Stimulated activated CD4-positive, alpha-beta T cell treated with anti-CD3 and anti-CD28 coated beads, Interleukin-4, amount 100 ng/mL, for 24 hours (primary cell): Measurements from ENCODE around the gene GAL3ST2.
"Not testable (repeated sequence)": the region's sequence is repeated elsewhere in the genome, so short reads cannot be mapped to it uniquely, and the experiment has no call there.

ENCODE experiments used
- DNase-seq: peaks from one replicate; pipeline ENCODE4 v3.0.0-alpha.2; 2020

The GAL3ST2 gene

DNA sequence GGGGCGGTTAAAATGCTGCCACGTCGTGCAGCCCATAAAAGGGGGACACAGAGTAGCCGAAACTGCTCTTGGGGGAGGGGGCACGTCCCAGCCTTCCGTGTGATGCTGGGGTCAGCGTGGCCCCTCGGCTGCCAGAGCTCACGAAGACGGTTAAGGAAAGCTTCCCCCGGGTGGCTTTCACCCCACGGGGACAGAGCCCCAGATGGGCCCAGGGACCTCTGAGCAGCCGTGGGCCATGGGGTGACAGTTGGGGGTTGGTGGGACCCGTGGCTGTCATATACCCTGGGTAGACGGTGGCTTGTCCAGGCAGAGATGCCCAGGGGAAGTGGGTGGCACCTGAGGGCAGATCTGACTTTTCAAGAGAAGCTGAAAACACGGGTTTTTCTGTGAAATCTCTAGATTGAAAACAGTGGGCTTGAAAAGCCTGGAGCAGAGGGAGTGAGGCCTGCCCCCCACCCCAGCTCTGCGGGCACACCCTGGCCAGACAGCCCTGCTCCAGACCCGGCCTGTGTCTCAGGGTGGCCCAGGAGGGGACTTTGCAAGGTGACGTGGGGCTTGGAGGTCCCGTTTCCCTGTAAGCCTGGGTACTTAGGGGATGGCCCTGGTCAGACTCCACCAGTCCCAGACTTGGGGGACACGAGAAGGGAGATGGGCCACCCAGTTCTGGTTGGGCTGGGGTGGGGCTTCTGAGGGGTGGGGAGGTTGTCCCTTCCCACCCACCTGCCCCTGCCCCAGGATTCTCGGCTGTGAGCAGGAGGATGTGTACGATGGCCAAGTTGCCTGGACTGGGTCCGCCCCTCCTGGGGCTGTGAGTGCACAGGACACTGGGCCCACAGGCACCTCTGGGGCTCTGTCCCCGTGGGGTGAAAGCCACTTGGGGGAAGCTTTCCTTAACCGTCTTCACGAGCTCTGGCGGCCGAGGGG is 33.0 kb downstream of the GAL3ST2 start:
- no peak for DNase-seq

DNA sequence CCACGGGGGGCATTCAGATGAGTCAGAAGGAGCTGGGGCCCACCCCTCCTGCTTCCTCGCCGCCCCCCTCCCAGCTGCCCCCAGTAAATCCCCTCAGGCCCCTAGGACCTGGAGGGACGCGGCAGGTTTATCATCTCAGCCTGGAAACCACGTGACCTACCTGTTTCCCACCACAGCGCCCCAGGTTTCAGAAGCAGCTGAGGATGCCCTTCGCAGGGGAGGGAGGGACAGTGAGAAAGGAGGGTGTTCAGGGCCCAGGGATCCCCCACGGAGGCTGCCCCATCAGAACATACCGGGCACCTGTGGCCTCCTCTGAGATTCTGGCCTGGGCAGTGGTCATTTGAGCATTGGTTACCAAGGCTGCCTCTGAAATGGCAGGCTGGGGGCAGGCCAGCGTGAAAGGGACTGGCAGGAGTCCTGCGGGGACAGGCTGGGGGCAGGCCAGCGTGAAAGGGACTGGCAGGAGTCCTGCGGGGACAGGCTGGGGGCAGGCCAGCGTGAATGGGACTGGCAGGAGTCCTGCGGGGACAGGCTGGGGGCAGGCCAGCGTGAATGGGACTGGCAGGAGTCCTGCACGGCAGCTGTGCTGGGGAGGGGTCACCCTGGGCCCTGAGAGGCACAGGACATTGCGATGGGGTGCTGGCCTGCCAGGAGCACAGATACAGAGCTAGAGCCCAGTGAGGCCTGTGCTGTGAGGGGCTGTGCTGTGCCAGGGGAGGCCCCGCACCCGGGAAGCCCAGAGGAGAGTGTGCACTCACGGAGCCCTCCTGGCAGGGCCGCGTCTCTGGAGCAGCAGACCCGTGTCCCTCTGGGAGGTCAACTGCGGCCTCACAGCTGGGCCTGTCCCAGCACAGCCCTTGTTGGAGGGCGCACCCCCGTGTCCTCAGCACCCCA is 33.9 kb downstream of the GAL3ST2 start:
- no peak for DNase-seq

DNA sequence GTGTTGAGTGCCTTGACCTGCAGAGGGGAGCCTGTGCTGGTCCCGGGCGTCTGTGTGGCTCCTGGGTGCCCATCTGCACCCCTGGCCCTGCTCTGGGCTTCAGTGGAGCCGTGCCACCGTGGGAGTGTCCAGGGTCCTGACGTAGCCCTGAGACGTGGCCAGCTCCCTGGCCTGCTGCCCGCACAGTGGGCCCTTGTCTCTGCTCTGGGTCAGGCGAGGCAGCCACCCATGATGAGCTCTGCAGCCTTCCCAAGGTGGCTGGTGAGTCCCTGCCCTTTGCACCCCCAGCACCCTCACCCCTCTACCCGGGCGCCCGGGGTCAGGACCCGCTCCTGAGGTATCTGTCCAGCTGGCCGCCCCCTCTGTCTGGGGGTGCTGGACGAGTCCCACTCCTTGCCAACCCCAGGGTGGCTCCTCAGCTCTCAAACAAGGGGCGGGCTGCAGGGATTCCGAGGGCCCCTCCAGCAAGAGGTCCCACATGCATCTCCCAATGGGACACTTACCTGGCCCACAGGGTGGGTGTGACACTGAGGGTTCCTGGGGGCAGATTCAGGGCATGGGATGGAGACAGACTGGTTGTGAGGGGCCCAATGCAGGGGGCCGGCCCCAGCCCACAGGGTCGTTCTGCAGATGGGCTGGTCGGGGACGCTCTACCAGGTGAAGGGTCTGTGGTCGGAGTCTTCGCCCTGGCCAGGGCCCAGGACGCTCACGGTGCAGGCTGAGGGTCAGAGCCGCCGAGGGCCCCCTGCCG is 34.8 kb downstream of the GAL3ST2 start:
- no peak for DNase-seq

DNA sequence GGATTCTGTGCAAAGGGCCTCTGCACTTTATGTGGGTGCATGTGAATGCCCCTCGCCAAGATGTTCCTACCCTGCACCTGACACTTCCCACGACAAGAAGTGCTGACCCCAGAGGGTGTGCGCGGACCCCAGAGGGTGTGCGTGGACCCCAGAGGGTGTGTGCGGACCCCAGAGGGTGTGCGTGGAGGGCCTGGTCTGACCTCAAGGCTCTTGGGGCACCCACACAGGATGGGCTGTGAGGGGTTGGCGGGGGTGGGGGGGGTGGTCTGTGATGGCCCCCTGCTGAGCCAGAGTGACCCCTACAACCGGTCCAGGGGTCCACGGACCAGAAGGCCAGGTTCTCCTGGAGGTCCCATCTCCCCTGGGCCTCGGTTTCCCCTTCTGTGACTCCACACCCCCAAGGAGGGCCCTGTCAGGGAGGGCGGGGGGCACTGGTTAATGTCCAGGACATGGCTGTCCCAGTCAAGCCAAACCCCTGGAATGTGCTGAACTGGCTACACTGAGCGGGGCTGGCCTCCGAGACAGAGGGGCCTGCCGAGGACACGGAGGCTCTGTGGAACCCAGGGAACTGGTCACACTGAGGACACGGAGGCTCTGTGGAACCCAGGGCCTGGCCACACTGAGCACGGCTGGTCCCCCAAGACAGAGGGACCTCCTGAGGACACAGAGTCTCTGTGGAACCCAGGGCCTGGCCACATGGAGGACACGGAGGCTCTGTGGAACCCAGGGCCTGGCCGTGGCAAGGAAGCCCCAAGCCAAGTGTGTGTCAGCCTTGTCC is 35.5 kb downstream of the GAL3ST2 start:
- DNase-seq: no peak

DNA sequence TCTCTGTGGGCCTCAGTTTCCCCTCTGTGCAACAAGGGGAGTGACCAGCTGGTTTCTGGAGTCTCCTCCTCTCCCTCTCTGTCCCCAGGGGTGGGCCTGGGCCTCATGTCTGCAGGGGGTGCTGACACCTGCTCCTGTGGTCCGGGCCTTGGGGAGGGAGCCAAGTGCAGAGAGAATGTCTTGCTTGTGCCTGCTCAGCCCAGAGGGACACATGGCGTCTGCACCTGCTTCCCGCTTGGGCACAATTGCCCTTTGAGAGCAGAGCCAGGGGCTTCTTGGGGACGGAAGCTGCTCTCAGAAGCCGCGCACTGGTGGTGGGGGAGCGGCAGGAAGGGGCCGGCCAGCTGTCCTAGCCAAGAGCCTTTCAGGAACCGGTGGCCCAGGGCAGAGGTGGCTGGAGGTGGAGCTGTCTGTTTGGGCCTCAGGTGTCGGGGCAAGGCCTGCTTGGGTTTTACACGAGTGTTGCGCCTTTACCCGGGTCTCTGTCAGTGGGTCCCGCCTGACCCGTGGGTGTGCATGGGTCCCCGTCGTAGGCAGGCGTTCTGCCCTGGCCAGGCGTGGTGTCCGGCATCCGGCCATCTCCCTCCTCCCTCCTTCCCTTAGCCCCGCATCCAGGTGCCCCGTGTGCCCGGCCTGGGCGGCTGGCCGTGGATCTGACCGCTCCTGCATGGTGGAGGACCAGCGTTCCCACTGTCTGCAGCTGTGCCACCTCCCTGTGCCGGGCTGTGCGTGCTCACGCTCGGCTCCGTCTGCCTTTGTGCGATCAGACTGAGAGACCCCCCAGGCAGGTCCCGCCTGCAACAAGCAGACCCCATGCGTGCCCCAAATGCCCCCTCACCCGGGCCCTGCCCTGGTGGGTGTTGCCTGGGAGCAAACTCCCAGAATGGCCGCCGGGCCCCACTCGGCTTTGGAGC is 36.4 kb downstream of the GAL3ST2 start:
- no peak for DNase-seq

DNA sequence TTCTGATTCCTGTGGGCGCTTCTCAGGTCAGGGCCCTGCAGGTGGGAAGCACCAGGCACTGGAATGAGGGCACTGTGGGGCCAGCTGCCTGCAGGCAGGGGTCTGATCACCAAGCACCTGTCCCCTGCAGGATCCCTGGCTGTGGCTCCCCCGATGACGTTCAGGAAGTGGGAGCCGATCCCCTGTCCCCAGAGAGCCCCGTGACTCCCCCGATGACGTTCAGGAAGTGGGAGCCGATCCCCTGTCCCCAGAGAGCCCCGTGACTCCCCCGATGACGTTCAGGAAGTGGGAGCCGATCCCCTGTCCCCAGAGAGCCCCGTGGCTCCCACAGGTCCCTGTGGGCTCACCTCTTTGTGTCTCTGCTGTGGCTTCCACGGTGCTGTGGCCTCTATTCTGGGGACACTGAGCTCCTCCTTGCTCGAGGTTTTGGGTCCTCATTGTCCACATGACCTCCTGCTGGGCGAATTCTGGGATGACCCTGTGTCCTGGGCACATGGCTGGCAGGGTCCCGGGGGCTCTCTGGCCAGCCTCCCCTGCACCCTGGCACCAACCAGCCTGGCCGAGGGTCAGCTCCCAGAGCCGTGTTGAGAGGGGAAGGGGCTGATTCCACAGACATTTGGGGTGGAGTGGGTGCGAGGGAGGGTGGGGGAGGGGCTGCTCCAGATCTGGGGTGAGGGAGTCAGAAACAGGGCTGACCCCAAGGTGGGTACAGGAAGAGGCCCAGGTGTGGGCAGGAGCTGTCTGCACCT is 37.2 kb downstream of the GAL3ST2 start:
- no peak for DNase-seq

DNA sequence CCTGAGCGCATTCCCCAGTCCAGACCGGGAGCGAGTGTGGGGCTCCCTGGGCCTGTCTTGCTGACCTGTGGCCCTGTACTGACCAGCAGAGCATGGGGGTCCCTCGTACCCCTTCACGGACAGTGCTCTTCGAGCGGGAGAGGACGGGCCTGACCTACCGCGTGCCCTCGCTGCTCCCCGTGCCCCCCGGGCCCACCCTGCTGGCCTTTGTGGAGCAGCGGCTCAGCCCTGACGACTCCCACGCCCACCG is 37.7 kb downstream of the GAL3ST2 start:
- no peak for DNase-seq

DNA sequence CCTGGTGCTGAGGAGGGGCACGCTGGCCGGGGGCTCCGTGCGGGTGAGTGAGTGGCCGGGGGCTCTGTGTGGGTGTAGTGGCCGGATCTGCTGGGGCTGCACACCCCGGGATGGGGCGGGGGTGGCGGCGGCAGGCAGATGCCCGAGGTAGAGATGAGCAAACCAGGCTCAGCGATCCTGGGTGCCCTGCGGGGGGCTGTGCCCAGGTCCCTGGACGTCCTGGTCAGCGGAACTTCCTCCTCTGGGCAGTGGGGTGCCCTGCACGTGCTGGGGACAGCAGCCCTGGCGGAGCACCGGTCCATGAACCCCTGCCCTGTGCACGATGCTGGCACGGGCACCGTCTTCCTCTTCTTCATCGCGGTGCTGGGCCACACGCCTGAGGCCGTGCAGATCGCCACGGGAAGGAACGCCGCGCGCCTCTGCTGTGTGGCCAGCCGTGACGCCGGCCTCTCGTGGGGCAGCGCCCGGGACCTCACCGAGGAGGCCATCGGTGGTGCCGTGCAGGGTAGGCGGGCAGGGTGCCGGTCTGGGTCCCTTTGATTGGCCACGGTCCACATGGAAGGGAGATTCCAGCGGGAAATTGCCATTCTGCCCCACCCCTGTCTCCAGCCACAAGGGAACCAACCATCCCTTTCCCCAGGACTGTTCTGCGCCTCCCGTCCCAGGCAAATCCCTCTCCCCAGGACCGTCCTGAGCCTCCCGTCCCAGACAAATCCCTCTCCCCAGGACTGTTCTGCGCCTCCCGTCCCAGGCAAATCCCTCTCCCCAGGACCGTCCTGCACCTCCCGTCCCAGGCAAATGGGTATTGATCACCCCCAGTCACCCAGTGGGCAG is 38.2 kb downstream of the GAL3ST2 start:
- no peak for DNase-seq

DNA sequence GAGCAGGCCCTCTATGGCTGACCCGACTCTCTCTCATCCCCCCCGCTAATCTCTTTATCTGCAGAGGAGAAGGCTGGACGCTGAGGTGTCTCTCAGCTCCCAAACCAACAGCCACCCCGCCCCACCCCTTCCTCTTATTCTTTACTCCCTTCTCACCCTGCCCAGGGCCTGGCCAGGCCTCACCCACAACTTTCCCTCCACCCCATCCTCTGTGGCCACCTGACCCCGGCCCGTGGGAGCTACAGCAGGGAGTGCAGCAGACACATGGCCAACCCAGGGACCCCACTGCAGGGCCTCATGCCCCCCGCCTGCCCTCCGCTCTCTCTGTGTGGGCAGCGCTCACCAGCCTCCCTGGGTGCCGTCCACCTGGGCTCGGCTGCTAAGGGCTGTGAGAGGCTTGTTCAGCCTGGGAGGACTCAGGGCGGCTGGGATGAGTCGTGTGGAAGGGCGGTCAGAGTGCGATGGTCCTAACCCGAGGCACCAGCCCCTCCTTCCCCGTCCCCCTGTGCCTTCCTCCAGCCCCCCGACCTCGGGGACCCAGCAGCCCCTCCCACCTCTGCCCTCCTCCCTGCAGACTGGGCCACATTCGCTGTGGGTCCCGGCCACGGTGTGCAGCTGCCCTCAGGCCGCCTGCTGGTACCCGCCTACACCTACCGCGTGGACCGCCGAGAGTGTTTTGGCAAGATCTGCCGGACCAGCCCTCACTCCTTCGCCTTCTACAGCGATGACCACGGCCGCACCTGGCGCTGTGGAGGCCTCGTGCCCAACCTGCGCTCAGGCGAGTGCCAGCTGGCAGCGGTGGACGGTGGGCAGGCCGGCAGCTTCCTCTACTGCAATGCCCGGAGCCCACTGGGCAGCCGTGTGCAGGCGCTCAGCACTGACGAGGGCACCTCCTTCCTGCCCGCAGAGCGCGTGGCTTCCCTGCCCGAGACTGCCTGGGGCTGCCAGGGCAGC is 39.1 kb downstream of the GAL3ST2 start:
- DNase-seq: peak; percentile 2

DNA sequence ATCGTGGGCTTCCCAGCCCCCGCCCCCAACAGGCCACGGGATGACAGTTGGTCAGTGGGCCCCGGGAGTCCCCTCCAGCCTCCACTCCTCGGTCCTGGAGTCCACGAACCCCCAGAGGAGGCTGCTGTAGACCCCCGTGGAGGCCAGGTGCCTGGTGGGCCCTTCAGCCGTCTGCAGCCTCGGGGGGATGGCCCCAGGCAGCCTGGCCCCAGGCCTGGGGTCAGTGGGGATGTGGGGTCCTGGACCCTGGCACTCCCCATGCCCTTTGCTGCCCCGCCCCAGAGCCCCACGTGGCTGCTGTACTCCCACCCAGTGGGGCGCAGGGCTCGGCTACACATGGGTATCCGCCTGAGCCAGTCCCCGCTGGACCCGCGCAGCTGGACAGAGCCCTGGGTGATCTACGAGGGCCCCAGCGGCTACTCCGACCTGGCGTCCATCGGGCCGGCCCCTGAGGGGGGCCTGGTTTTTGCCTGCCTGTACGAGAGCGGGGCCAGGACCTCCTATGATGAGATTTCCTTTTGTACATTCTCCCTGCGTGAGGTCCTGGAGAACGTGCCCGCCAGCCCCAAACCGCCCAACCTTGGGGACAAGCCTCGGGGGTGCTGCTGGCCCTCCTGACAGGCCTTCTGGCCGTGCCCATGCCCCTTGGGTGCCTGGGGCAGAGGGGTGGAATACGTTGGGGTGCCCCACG is 40.0 kb downstream of the GAL3ST2 start:
- peak; percentile 3 for DNase-seq

DNA sequence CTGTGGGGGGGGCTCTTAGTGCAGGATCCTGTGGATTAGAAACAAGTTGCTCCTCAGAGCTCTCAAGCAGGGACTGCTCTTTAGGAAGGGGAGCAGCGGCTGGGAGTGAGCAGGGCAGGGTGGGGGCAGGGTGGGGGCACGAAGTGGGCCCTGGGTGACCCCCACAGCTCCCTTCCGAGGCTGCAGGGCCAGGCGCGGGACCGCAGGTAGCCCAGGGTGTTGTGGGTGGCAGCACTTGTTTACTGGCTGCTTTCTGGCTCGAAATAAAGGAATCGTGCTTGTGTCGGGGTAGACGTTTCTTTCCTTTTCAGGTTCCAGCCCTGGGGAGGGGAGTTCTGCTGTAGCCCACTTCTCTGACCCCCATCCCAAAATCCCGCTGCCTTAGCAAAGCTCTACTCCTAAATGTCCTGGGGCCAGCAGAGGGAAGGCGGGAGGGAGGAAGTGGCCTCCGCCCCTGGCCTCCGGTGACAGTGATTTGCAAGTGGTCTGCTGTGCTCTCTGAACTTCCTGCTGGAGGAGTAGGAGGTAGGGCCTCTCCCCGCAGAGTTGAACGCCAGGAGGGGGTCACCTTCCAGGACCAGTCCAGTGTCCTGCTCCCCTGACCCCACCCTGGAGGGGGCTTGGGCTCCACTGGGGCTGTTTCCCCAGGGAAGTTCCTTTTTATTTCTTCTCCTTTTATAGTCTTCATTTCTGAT is 40.7 kb downstream of the GAL3ST2 start:
- DNase-seq: peak; percentile 4

DNA sequence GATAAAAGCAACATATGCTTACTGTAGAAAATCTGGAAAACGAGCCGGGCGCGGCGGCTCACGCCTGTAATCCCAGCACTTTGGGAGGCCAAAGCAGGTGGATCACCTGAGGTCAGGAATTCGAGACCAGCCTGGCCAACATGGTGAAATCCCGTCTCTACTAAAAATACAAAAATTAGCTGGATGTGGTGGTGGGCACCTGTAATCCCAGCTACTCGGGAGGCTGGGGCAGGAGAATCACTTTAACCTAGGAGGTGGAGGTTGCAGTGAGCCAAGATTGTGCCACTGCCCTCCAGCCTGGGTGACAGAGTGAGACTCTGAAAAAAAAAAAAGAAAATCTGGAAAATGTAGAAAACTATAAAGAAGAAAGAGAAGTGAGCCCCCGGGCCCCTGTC is 41.2 kb downstream of the GAL3ST2 start:
- peak; percentile 0 for DNase-seq

DNA sequence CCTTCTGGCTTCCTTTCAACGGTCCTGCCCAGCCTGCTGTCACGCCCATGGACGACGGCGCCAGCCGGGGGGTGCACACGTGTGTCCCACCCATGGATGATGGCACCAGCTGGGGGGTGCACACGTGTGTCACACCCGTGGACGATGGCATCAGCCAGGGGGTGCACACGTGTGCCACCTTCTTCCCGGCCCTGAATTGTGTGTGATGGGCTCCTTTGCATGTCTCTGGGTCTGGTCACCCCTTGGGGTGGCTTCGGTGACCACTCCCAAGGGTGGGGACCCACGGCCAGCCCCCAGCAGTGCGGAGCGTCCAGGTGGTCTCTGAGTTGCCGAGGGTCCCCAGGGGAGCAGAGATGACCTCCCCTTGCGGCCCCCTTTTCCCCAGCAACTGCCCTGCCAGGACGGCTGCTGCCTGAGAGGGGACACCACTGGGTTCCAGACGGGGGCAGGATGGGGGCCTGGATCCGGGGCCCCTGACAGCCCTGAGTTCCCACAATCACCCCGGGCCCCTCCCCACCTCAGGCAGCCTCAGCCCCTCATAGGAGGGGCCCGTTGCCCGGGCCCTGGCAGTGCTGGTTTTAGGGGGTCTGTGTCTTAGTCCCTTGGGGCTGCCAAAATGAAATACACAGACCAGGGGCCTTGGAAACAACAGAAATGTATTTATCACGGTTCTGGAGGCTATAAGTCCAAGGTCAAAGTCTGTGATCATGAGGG is 41.8 kb downstream of the GAL3ST2 start:
- DNase-seq: peak; percentile 1

DNA sequence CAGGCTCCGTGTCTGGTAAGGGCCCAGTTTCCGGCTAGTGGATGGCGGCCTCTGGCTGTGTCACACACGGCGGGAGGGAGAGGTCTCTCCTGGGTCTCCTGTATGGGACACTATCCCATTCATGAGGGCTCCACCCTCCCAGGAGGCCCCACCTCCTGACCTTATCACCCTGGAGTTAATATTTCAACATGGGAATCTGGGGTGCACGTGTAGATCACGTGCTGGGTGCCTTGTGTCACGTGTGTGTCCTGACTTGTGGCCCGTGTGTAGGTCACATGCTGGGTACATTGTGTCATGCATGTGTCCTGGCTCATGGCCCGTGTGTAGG is 42.3 kb downstream of the GAL3ST2 start:
- DNase-seq: no peak

DNA sequence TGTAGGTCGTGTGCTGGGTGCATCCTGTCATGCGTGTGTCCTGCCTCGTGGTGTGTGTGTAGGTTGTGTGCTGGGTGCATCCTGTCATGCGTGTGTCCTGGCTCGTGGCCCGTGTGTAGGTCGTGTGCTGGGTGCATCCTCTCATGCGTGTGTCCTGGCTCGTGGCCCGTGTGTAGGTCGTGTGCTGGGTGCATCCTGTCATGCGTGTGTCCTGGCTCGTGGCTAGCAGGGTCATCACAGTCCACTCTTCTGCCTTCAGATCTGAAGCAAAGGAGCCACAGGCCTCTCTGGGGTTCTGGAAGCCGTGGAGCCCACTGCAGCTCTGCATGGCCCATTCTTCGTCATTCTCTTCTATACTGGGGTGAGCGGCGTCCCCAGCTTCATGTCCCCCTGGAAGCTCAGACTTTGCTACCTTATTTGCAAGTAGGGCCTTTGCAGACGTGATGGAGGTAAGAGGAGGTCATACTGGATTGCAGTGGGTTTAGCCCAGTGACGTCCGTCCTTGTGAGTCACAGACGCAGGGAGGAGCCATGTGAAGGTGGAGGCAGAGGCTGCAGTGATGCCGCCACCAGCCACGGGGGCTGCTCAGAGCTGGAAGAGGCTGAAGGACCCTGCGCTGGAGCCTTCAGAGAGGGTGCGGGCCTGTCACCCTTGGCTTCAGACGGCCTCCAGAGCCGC is 43.5 kb downstream of the GAL3ST2 start:
- DNase-seq: not testable (repeated sequence)
